HepG2 (cell line): ENCODE measurements around the gene CLUH. TPM values are rescaled to one million over a fixed set of nuclear protein-coding genes. Genes with fewer than 3 reads are reported as not detected.
A peak's percentile ranks its signal among the peaks of the same experiment; 100 is the strongest.

ENCODE experiments used
- ARID5B ChIP-seq: IDR thresholded peaks from 2 replicates; pipeline ENCODE4 v1.4.0; 2020; ENCODE audit warnings: mild to moderate bottlenecking, missing genetic modification reagents
- HOXA3 ChIP-seq: sonication (generic); formaldehyde crosslinking; IDR thresholded peaks from 2 replicates; pipeline ENCODE4 v1.5.0; 2020; ENCODE audit warnings: missing genetic modification reagents
- MXD1 ChIP-seq: sonication (generic); formaldehyde crosslinking; IDR thresholded peaks from 2 replicates; pipeline ENCODE4 v1.4.0; 2020; ENCODE audit warnings: mild to moderate bottlenecking, missing genetic modification reagents
- PAXIP1 ChIP-seq: sonication (generic); formaldehyde crosslinking; conservative IDR thresholded peaks from 2 replicates; pipeline ENCODE4 v1.4.0; 2020; ENCODE audit warnings: mild to moderate bottlenecking, missing genetic modification reagents, moderate library complexity
- PHF5A ChIP-seq: IDR thresholded peaks from one replicate; pipeline ENCODE4 v1.6.1; 2018; ENCODE audit warnings: low read depth, missing genetic modification reagents; ENCODE audit not compliant: unreplicated experiment
- SMAD1 ChIP-seq: sonication (generic); formaldehyde crosslinking; IDR thresholded peaks from 2 replicates; pipeline ENCODE4 v1.4.0; 2020; ENCODE audit warnings: missing genetic modification reagents, low read depth, mild to moderate bottlenecking, borderline replicate concordance
- ZHX2 ChIP-seq, 2 experiments: sonication (generic) in 1 of 2; formaldehyde crosslinking in 1 of 2; IDR thresholded peaks; 2 replicates each; pipeline versions ENCODE4 v1.6.1 to v1.9.0; 2014 to 2022; ENCODE audit warnings: antibody characterized with exemption in 1 of 2, borderline replicate concordance in 1 of 2, inconsistent platforms in 1 of 2, low read depth in 1 of 2, missing genetic modification reagents in 1 of 2
- ZNF280B ChIP-seq: sonication (generic); formaldehyde crosslinking; IDR thresholded peaks from 2 replicates; pipeline ENCODE4 v1.5.0; 2020; ENCODE audit warnings: missing genetic modification reagents, mild to moderate bottlenecking, borderline replicate concordance
- ZNF431 ChIP-seq: sonication (generic); formaldehyde crosslinking; IDR thresholded peaks from 2 replicates; pipeline ENCODE4 v1.9.0; 2022; ENCODE audit warnings: missing genetic modification reagents, low read depth, mild to moderate bottlenecking, borderline replicate concordance
- polyA plus RNA-seq, 8 experiments: library from polyadenylated mRNA; depleted of rRNA in 3 of 8; stranded (reverse) in 7 of 8; unstranded in 1 of 8; fragments of >200 nt; fragmentation: Illumina TruSeq in 4 of 8; extraction: Trizol in 4 of 8; gene quantifications; 2 replicates each; pipeline versions ENCODE4 v1.2.1 to v1.2.3, GENCODE V29; 2011 to 2016; ENCODE audit warnings: low read depth in 4 of 8, missing spikeins in 1 of 8, mixed read lengths in 1 of 8; ENCODE audit not compliant: insufficient read depth in 1 of 8
- total RNA-seq, 5 experiments: library from RNA; depleted of rRNA; stranded (reverse); fragments of >200 nt; fragmentation: Illumina TruSeq; extraction: Trizol; gene quantifications; 2 replicates each; pipeline ENCODE4 v1.2.3, GENCODE V29; 2016; ENCODE audit warnings: low read depth in 1 of 5

Gene CLUH
- total and polyA plus RNA-seq, 2 of the 13 experiments (the other 11 are each of a cell fraction or from before 2014, with no cell fraction given): 30.9 to 60.5 TPM

- TF ChIP-seq PAXIP1 (CRISPR knock-in tag): peak; percentile 59
- TF ChIP-seq ZNF280B (CRISPR knock-in tag): 0 out of 2 replicates have a peak, but pooled peaks have one; percentile 27
- TF ChIP-seq ZNF431: 0 out of 2 replicates have a peak, but pooled peaks have one; percentile 34
- peak; percentile 64 for TF ChIP-seq ZHX2 (IDR thresholded peaks at IDR 0.05; ENCODE audit: low read depth)
- TF ChIP-seq ZHX2 (CRISPR knock-in tag; IDR thresholded peaks at IDR 0.05; ENCODE audit: borderline replicate concordance): no peak
- peak; percentile 92 for TF ChIP-seq HOXA3 (CRISPR knock-in tag)
- TF ChIP-seq MXD1 (CRISPR knock-in tag): peak; percentile 75; the same call in 1 of the 2 replicates
- TF ChIP-seq SMAD1 (CRISPR knock-in tag): peak; percentile 28; the same call in 1 of the 2 replicates
- peak; percentile 35 for TF ChIP-seq PHF5A (CRISPR knock-in tag)
- peak; percentile 36 for TF ChIP-seq ARID5B (CRISPR knock-in tag)
Observed at GRCh38 chr17:2711608-2712299, at the start of gene CLUH (continued).
